Measurements from ENCODE around the gene BCL2L2.

BCL2L2 gene

DNA sequence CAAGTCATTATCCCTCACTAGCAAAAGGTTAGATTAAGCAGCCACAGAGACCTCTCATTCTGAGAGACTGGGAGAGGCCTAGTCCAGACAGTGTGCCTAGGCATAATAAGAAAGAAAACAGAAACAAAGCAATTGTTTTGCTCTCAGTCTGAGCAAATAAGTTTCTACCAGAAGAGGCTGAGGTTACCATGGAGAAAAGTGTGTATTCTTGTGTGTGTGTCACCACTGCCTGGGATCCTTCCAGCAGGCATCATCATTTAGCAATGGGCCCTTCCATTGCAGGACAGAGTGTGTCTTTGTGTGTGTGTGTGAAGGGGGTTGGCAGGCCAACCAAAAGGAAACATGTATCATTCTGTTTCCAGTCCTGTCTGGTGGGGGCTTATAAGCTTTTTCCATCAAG, 54.7 kb downstream of the BCL2L2 start:
- no peak for TF ChIP-seq FOXP2 (optimal IDR thresholded peaks at IDR 0.05; ENCODE audit: borderline replicate concordance, extremely low read depth, extremely low read length, insufficient read depth)

All from PFSK-1 (cell line).